Hematopoietic multipotent progenitor cell treated with erythropoietin and hydrocortisone succinate and interleukin-3 and kit ligand, for 6 days (in vitro differentiated cells): Measurements from ENCODE around the gene PDLIM5.
"Not testable (repeated sequence)": the region's sequence is repeated elsewhere in the genome, so short reads cannot be mapped to it uniquely, and the experiment has no call there.

Source experiments
- DNase-seq: peaks from one replicate; pipeline ENCODE4 v3.0.0-alpha.2; 2015

PDLIM5 gene

DNA sequence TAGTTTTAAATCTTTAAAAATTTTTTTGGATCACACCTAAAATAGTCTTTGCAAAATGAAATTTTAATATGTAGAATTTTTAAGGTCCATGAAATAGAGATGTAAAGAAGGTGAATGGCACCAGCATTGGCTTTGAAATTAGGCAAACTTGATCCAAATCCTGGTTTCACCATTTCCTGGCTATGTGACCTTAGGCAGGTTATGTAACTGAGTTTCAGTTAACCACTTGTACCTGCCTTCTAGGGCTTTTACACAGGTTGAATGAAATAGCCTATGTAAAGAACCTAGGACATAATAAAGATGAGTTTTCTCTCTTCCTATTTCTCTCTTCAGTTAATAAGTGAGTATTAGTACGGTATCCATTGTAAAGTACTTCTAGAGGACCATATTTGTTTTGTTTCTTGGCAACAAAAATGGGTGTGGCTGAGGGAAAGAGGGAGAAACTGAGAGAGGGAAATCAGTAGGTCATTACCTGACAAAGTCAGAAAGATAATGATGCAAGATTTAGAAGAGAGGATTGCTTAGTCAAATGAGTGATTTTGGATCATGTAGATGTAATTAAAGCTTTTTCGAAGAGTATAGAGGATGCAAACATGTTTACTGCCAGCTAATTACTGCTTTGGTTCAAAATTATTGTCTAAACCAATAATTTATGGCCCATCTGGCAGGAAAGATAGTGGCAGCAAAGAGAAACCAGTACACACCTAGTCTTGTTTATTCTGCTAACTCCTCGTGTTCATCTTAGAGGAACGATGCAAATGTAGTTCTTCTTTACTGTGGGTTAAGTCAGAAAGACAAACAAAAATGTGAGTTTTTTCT, 81.9 kb downstream of the PDLIM5 start:
- DNase-seq, result peak; percentile 43

- DNase-seq, result peak; percentile 34
Observed at GRCh38 chr4:94534401-94535312, 82.9 kb downstream of the PDLIM5 start.

DNA sequence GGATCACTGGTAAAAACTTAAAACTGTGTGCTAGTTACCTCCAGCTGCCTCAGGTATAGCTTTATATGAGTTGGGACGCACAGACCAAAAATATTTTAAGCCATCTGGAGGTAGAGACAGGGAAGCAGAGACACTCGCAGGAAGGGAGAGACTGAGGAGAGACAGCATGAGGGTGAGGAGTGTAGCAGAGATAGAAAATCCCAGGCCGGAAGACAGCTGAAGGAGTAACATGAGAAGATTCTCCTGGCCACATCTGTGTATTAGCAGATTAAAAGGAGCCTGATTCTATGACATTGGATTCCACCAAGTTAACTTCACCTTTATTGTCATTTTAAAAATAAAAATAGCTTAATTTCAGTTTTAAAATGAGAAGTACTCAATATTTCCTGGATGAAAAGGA, 84.3 kb downstream of the PDLIM5 start:
- no peak for DNase-seq

DNA sequence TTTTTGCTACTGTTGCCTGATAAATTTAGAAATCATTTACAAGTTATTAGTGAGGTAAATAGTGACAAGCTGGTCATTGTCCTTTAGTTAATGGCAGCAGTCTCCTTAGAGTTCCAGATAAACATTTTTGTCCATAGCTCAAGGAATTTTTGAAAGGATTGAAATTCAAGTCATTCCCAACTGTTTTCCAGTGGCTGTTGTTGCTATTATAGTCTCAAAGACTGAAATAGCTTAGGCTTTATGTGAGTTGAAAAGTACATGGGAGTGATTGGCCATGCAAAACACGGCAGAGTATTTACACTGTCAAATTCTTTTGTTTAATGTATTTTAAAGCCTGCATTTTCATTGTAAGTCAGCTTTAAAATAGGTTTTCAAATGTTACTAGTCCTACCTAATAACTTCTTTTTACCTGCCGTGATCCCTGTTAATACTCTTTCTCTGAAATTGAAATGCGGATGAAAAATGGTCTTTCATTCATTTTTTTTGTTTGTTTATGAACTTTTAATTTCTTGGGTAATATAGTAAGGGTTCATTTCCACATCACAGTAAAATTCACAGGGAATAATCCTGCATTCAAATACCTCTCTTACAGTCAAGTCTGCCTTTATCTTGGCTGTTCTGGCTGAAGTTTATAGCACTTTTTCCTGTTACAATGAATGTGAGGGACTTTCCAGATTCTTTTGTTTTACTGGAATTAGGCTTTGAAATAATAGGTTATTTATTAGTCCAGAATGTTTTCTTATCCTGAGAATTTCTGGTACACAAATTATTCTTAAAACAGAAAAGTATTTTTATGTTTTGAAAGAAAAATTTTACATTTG, 85.1 kb downstream of the PDLIM5 start:
- no peak for DNase-seq

DNA sequence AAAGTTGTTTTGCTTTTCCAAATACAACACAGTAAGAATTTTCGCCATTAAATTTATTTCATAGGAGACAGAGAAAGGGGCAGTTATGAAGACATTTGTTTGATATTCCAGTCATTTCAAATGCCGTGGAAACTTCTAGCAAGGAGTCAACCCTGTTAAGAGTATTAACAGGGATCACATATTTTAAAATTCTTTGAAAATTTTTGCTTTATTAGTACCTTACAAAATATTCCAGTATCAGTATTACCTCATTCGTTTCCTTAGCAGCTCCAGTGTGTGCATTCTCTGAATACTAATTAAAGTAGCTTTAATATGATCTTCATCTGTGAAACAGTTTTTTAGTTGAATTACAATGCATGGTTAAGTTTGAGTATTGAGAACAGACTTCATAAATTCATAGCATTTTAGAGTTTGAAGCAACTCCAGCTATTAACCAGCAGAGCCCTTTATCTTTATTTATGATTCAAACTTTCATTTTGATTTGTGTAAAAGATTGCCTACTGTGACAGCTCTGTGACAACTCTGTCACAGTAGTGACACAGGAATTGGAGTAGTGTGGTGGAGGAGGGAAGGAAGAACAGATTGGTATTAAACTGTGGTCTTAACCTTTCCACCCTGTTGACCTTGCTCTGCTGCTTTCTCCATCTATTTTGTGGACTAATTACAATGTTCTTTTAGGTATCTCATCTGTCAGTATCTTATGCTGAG, 86.3 kb downstream of the PDLIM5 start:
- DNase-seq, result no peak

DNA sequence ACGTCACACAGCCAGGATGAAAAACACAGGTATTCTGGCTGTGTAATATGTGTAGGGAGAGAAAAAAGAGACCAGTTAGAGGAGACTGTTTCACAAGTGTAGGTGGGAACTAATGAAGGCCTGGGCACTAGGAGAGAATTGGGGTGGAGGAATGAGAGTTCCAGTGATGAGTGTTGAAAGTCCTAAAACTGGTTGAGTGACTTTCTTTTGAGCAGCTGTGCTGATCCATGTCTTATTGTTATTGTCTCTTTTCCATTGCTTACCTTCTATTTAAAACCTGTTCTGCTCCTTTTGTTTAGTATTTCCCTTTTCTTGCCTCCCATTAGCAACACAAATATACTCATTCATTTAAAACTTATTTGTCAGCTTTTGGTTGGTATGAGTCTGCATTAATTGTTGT, 88.7 kb downstream of the PDLIM5 start:
- DNase-seq, result no peak

DNA sequence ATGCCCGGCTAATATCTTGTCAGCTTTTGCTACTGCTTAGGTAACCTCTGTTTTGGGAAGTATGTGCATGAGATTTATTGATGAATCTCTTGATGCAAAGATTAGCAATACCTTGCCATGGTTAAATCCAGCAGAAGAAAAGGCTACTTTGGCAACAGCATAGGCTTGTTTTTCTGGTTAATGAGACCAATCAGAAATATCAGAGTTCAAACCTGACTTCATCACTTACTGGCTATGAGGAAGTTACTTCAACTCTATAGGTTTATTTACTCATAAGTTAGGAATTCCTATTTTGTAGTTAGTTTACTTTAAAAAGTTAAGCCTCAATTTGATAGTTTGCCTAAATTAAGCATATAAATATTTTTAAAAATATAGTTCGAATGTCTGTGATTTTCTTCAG, 93.1 kb downstream of the PDLIM5 start:
- no peak for DNase-seq

- no peak for DNase-seq
Observed at GRCh38 chr4:94545296-94545695, 93.6 kb downstream of the PDLIM5 start.

DNA sequence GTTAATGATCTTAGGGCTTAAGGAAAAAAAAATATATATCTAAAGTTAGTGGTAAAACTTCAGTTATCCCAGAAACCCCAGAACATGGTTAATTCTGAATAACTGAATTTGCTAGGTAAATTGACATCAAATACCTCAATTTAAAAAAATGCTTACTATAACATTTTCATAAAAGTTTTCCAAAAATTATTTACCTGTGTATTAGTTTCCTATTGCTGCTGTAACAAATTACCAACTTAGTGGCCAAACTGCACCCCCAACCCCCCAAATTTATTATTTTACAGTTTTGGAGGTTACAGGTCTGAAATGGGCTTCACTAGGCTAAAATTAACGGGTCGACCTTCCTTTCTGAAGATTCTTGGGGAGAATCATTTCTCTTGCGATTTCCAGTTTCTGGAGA, 95.2 kb downstream of the PDLIM5 start:
- DNase-seq, result no peak

DNA sequence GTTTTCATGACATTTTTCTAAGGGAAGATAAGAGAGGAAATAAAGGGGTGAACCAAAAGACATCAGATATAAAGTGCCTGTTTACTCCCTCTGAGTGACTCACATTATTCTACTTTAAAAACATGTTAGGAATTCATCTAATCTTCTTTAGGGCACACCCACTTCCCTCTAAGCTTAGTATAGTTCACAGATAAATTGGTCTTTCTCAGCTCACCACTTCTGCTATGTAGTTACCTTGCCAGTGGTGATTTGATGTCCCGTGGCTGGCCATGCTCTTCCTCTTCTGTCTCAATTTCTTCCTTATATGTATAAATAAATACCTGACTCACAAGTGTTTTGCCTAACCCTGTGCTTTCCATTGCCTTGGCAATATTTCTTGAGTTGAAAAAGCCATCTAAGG, 96.8 kb downstream of the PDLIM5 start:
- DNase-seq, result peak; percentile 81

GRCh38 chr4:94550352-94550751, 98.6 kb downstream of the PDLIM5 start:
- DNase-seq, result peak; percentile 92

DNA sequence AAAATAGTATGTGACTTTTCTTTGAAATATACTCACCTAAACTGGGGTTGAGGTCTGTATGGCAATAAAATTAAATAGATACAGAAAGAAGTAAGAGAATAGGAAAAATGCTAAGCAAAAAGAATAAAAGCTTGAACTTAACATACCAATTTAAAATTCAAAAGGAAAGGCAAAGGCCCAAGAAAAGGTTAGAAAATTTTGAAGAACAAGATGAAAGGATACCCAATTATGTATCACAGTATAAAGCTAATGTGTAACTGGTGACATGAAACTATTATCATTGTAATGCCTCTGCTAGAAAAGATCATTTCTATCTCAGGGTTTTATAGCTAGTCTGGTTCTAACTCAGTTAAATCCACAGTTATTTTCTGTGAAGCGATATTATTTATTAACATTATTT, 99.1 kb downstream of the PDLIM5 start:
- DNase-seq, result no peak

DNA sequence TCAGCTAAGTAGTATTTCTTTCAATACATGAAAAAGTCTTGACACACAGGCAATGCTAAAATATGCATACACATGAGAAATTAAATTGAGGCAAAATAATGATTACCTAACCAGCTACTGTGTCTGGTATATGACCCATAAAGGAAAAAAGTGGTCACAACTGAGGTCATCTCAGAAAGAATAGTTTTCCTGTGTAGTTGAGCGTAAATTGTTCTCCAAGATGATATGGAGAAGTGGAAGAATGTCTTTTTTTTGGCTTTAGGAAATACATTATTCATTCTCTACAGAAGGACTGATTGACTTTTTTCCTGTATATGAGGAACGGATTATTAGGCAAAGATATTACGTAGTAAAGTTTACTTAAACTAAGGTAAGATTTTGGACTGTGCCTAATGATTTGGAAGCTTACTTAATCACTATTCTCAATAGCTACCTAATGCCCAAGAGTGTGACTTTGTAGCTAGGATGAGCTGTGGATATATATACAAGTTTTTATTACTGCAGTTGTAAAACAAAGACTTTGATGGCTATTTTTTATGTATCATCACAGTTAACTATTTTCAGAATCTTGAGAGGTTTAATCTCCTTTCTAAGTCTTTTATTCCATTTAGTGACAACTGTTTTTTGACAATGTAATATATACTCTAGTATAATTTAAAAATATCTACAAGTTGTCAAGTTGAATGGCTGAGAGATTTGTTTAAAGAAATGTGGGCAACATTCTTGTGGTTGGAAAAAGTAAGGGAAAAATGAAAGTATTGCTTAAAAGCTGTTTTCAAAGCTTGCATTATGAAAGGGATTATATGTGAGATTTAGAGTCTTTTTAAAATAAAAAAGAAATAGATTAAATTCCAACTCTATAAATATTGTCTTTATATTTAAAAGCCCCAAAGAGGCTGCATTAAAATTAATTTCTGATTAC, 100.2 kb downstream of the PDLIM5 start:
- DNase-seq, result no peak

DNA sequence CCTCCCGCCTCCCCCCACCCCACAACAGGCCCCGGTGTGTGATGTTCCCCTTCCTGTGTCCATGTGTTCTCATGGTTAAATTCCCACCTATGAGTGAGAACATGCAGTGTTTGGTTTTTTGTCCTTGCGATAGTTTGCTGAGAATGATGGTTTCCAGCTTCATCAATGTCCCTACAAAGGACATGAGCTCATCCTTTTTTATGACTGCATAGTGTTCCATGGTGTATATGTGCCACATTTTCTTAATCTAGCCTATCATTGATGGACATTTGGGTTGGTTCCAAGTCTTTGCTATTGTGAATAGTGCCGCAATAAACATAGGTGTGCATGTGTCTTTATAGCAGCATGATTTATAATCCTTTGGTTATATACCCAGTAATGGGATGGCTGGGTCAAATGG, 104.3 kb downstream of the PDLIM5 start:
- not testable (repeated sequence) for DNase-seq

DNA sequence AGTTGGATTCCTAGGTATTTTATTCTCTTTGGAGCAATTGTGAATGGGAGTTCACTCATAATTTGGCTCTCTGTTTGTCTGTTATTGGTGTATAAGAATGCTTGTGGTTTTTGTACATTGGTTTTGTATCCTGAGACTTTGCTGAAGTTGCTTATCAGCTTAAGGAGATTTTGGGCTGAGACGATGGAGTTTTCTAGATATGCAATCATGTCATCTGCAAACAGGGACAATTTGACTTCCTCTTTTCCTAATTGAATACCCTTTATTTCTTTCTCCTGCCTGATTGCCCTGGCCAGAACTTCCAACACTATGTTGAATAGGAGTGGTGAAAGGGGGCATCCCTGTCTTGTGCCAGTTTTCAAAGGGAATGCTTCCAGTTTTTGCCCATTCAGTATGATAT, 105.9 kb downstream of the PDLIM5 start:
- DNase-seq, result not testable (repeated sequence)

GRCh38 chr4:94558392-94558904, 106.7 kb downstream of the PDLIM5 start:
- no peak for DNase-seq

GRCh38 chr4:94559351-94559806, 107.6 kb downstream of the PDLIM5 start:
- no peak for DNase-seq

- no peak for DNase-seq
Observed at GRCh38 chr4:94561249-94562024, 109.7 kb downstream of the PDLIM5 start.

DNA sequence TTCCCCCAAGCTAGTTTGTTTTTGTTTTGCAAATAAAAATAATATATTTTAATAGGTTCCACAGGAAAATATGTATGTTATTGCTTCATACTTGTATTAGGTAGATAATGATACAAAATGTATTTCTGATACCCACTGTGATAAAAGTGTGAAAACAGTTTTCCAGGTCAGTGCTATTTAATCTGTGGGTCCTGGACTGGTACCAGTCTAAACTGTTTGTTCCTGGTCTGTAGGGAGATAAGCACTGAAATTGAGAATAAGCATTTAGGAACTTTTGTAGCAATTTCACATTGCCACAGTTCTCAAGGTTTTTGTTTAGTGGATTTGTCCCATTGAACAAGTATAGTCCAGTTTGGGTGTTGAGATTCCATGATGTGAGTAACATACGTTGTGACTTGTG, 110.5 kb downstream of the PDLIM5 start:
- DNase-seq, result no peak

DNA sequence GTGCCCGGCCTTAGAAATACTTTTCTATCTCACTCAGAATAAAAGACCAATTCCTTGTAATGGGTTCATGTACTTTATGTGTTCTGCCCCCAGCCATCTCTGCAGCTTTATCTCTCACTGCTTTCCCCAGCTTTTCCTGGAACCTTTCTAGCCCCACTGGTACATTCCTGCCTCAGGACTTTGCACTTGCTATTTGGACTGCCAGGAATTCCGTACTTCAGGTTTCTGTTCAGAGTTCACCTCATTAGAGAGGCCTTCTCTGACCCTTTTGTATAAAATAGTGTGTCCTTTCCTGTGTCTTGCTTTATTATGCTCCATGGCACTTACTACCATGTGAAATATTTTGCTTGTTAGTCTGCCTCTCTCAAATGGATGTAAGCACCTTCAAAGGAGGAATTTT, 112.5 kb downstream of the PDLIM5 start:
- DNase-seq, result no peak
